SU-DHL-6 (cell line): ENCODE results near the gene EMC6.

Source experiments
- H2AFZ ChIP-seq: fragments of 200-600 bp; sonication (generic); 2 replicates; pipeline ENCODE4 v1.6.1; 2014; ENCODE audit warnings: low read depth, mild to moderate bottlenecking, moderate library complexity, mixed read lengths, antibody characterized with exemption, low read length; ENCODE audit not compliant: severe bottlenecking
- H3F3A ChIP-seq: fragments of 200-600 bp; shearing (Covaris generic); 2 replicates; pipeline ENCODE4 v1.6.0; 2016; ENCODE audit warnings: antibody characterized with exemption, mild to moderate bottlenecking; ENCODE audit not compliant: insufficient read depth
- H3K27ac ChIP-seq: fragments of 200-600 bp; sonication (generic); 2 replicates; pipeline ENCODE4 v1.5.1; 2016; ENCODE audit warnings: low read depth, mild to moderate bottlenecking, low read length, moderate library complexity, mixed read lengths
- H3K27me3 ChIP-seq: fragments of 200-600 bp; sonication (generic), shearing (Covaris generic); 2 replicates; pipeline ENCODE4 v1.6.0; 2014; ENCODE audit warnings: mild to moderate bottlenecking, low read length
- H3K36me3 ChIP-seq: fragments of 200-600 bp; sonication (generic); 2 replicates; pipeline ENCODE4 v1.6.1; 2014; ENCODE audit warnings: mild to moderate bottlenecking, low read length, mixed read lengths
- H3K4me2 ChIP-seq: fragments of 300-600, 200-600 bp; shearing (Covaris generic), sonication (generic); 2 replicates; pipeline ENCODE4 v1.6.0; 2014; ENCODE audit warnings: low read length, low read depth, mild to moderate bottlenecking; ENCODE audit not compliant: poor library complexity, severe bottlenecking
- H3K4me3 ChIP-seq: fragments of 200-600 bp; sonication (generic); 2 replicates; pipeline ENCODE4 v1.5.1; 2014; ENCODE audit warnings: antibody characterized with exemption, low read length, mild to moderate bottlenecking, mixed read lengths; ENCODE audit not compliant: insufficient read depth, poor library complexity, severe bottlenecking
- H3K79me2 ChIP-seq: fragments of 200-600 bp; sonication (generic); 2 replicates; pipeline ENCODE4 v1.6.1; 2014; ENCODE audit warnings: mild to moderate bottlenecking, low read length, moderate library complexity; ENCODE audit not compliant: insufficient read depth
- H3K9ac ChIP-seq: fragments of 200-600 bp; sonication (generic); 2 replicates; pipeline ENCODE4 v1.7.0; 2014; ENCODE audit warnings: mild to moderate bottlenecking, low read length
- H3K9me2 ChIP-seq: fragments of 200-600 bp; sonication (generic); replicated peaks from 2 replicates; pipeline ENCODE4 v1.6.1; 2014; ENCODE audit warnings: low read length; ENCODE audit not compliant: insufficient read depth
- H3K9me3 ChIP-seq: fragments of 200-600 bp; sonication (generic); 2 replicates; pipeline ENCODE4 v1.6.1; 2014; ENCODE audit warnings: low read length, mixed read lengths; ENCODE audit not compliant: insufficient read depth
- H4K20me1 ChIP-seq: fragments of 200-600 bp; sonication (generic); 2 replicates; pipeline ENCODE4 v1.6.1; 2014; ENCODE audit warnings: low read depth, mild to moderate bottlenecking, antibody characterized with exemption, low read length, moderate library complexity, mixed read lengths
- CTCF ChIP-seq: fragments of 200-600 bp; sonication (generic); IDR thresholded peaks from one replicate; pipeline ENCODE4 v1.5.1; 2017; ENCODE audit warnings: antibody characterized with exemption, mild to moderate bottlenecking, low read length, moderate library complexity; ENCODE audit not compliant: insufficient read depth, poor library complexity, severe bottlenecking
- EZH2phosphoT487 ChIP-seq: fragments of 200-600 bp; sonication (generic), shearing (Covaris generic); conservative IDR thresholded peaks from 2 replicates; pipeline ENCODE4 v1.6.1; 2018; ENCODE audit warnings: mild to moderate bottlenecking, antibody characterized with exemption, low read length, moderate library complexity, mixed read lengths

Gene EMC6

GRCh38 chr17:3660311-3660891, 8.2 kb upstream of the EMC6 start:
- H3K4me3 ChIP-seq = no peak overlapping the region
- no peaks in the 10 kb centered on the region for H4K20me1 ChIP-seq
- H3K27me3 ChIP-seq = no peaks in the 10 kb centered on the region
- H2AFZ ChIP-seq = no peak overlapping the region
- H3K36me3 ChIP-seq = no peaks in the 10 kb centered on the region
- H3K9me3 ChIP-seq = no peaks in the 10 kb centered on the region
- no peak overlapping the region for H3K9ac ChIP-seq
- no peak overlapping the region for H3K27ac ChIP-seq
- no peaks in the 10 kb centered on the region for H3K9me2 ChIP-seq
- no peaks in the 10 kb centered on the region for H3K79me2 ChIP-seq
- TF ChIP-seq CTCF = no peak
- TF ChIP-seq EZH2phosphoT487 = no peak
- H3K4me2 ChIP-seq = no peak overlapping the region
- no peaks in the 10 kb centered on the region for H3F3A ChIP-seq

GRCh38 chr17:3663102-3664011, 5.3 kb upstream of the EMC6 start:
- Histone ChIP-seq H3K79me2 (no peaks in the 10 kb centered on the region), H4K20me1 (no peaks in the 10 kb centered on the region), H3K9me2 (no peaks in the 10 kb centered on the region), H3K4me2 (no peak overlapping the region), H3K9me3 (no peaks in the 10 kb centered on the region), H3F3A (no peaks in the 10 kb centered on the region), H3K4me3 (no peak overlapping the region), H2AFZ (no peak overlapping the region), H3K27me3 (no peaks in the 10 kb centered on the region), H3K27ac (no peak overlapping the region), H3K36me3 (no peaks in the 10 kb centered on the region), H3K9ac (no peak overlapping the region)
- no peak for TF ChIP-seq CTCF
- TF ChIP-seq EZH2phosphoT487 = no peak

GRCh38 chr17:3665834-3666233, 2.8 kb upstream of the EMC6 start:
- H3K79me2 ChIP-seq = peaks cover 21% of the 10 kb centered on the region
- no peak overlapping the region for H3K27ac ChIP-seq
- no peak overlapping the region for H2AFZ ChIP-seq
- no peaks in the 10 kb centered on the region for H3K27me3 ChIP-seq
- TF ChIP-seq CTCF (no peak), EZH2phosphoT487 (no peak)
- no peaks in the 10 kb centered on the region for H3K9me2 ChIP-seq
- no peaks in the 10 kb centered on the region for H3K9me3 ChIP-seq
- no peak overlapping the region for H3K4me2 ChIP-seq
- H4K20me1 ChIP-seq = no peaks in the 10 kb centered on the region
- no peaks in the 10 kb centered on the region for H3F3A ChIP-seq
- no peak overlapping the region for H3K4me3 ChIP-seq
- H3K9ac ChIP-seq = no peak overlapping the region
- H3K36me3 ChIP-seq = no peaks in the 10 kb centered on the region
